A549 (cell line): Measurements from ENCODE around the gene COL11A2. TPM values are rescaled to one million over a fixed set of nuclear protein-coding genes. Genes with fewer than 3 reads are reported as not detected.

Source experiments
- ATAC-seq, 2 experiments: fragments of 200-7000 bp in 1 of 2; fragments of >200 bp in 1 of 2; cut with Nextera tagmentation in 1 of 2; cut with Tn5 transposase in 1 of 2; 3 replicates each; pipeline versions ENCODE4 v1.8.0 to v1.9.1; 2018 to 2020; ENCODE audit warnings: mild to moderate bottlenecking in 1 of 2, moderate library complexity in 1 of 2
- CTCF ChIA-PET: fragments of 300-600 bp; sonication (Branson Sonifier 250); formaldehyde crosslinking; extraction: SDS; loops from one replicate; lab custom pipeline; 2021; ENCODE audit warnings: antibody characterized with exemption, inconsistent platforms; lab: Yijun Ruan, JAX
- POLR2A ChIA-PET: fragments of 350-600 bp; formaldehyde crosslinking; extraction: SDS; loops from one replicate; lab custom pipeline; 2021; ENCODE audit warnings: antibody characterized with exemption, inconsistent platforms; lab: Yijun Ruan, JAX
- DNase-seq, 2 experiments: peaks; one replicate each; pipeline versions ENCODE4 v3.0.0 to v3.0.0-alpha.2; 2011 to 2016; ENCODE audit warnings: low read depth in 1 of 2, low spot score in 1 of 2
- FAIRE-seq: peaks from 2 replicates; lab custom pipeline; 2011; peaks lifted over from hg19 to GRCh38; lab: Jason Lieb, UNC
- H3K27ac ChIP-seq, 2 experiments: fragments of >200 bp; sonication (Bioruptor Twin); formaldehyde crosslinking; 3 replicates each; pipeline ENCODE4 v1.5.1; 2016 to 2017
- H3K4me1 ChIP-seq: fragments of >200 bp; sonication (Bioruptor Twin); formaldehyde crosslinking; 3 replicates; pipeline ENCODE4 v1.6.1; 2016
- H3K4me2 ChIP-seq: fragments of >200 bp; sonication (Bioruptor Twin); formaldehyde crosslinking; 3 replicates; pipeline ENCODE4 v1.6.1; 2016
- H3K4me3 ChIP-seq: fragments of >200 bp; sonication (Bioruptor Twin); formaldehyde crosslinking; 3 replicates; pipeline ENCODE4 v1.5.1; 2016
- H3K9me3 ChIP-seq: fragments of >200 bp; sonication (Bioruptor Twin); formaldehyde crosslinking; 3 replicates; pipeline ENCODE4 v1.6.1; 2016
- BHLHE40 ChIP-seq: IDR thresholded peaks from 2 replicates; pipeline ENCODE4 v1.6.1; 2012; ENCODE audit warnings: low read depth, low read length, inconsistent platforms
- CBX2 ChIP-seq: fragments of 200-600 bp; sonication (generic); IDR thresholded peaks from 2 replicates; pipeline ENCODE4 v1.6.1; 2016; ENCODE audit warnings: low read depth, mild to moderate bottlenecking, borderline replicate concordance
- CBX8 ChIP-seq: fragments of 200-600 bp; sonication (generic); IDR thresholded peaks from 2 replicates; pipeline ENCODE4 v1.6.1; 2016
- CEBPB ChIP-seq, 2 experiments: fragments of >200 bp in 1 of 2; sonication (Bioruptor Twin) in 1 of 2; formaldehyde crosslinking in 1 of 2; IDR thresholded peaks; 2 replicates each; pipeline ENCODE4 v1.6.1; 2012 to 2016
- CHD4 ChIP-seq: fragments of 200-600 bp; sonication (generic); IDR thresholded peaks from 2 replicates; pipeline ENCODE4 v1.6.1; 2016; ENCODE audit warnings: antibody characterized with exemption, mild to moderate bottlenecking, borderline replicate concordance
- CTCF ChIP-seq: fragments of >200 bp; sonication (Bioruptor Twin); formaldehyde crosslinking; IDR thresholded peaks from 3 replicates; pipeline ENCODE4 v1.5.1; 2016
- E2F6 ChIP-seq: IDR thresholded peaks from 2 replicates; pipeline ENCODE4 v1.6.1; 2012; ENCODE audit warnings: low read depth, borderline replicate concordance
- ELK1 ChIP-seq: fragments of 150-350 bp; IDR thresholded peaks from 2 replicates; pipeline ENCODE4 v1.6.1; 2014; ENCODE audit warnings: low read depth, mild to moderate bottlenecking, low read length
- ESRRA ChIP-seq: fragments of 150-350 bp; IDR thresholded peaks from 2 replicates; pipeline ENCODE4 v1.6.1; 2014; ENCODE audit warnings: mild to moderate bottlenecking, low read length, borderline replicate concordance
- FOSL2 ChIP-seq, 2 experiments: fragments of 450-650 bp in 1 of 2; fragments of >200 bp in 1 of 2; sonication (Bioruptor Twin) in 1 of 2; formaldehyde crosslinking; IDR thresholded peaks; 2 replicates each; pipeline versions ENCODE4 v1.5.0 to v1.6.1; 2016 to 2020; ENCODE audit warnings: mild to moderate bottlenecking in 1 of 2, moderate library complexity in 1 of 2
- HMGXB4 ChIP-seq: fragments of 250-450 bp; sonication (Bioruptor Pico); IDR thresholded peaks from 2 replicates; pipeline ENCODE4 v1.5.0; 2021; ENCODE audit warnings: mild to moderate bottlenecking, moderate library complexity, borderline replicate concordance
- HOXB13 ChIP-seq: fragments of 250-450 bp; sonication (Bioruptor Pico); IDR thresholded peaks from 2 replicates; pipeline ENCODE4 v1.5.0; 2020; ENCODE audit warnings: low read depth, mild to moderate bottlenecking, moderate library complexity
- HOXB5 ChIP-seq: fragments of 250-450 bp; sonication (Bioruptor Pico); IDR thresholded peaks from 2 replicates; pipeline ENCODE4 v1.5.0; 2020; ENCODE audit warnings: mild to moderate bottlenecking, moderate library complexity
- KDM1A ChIP-seq: fragments of 200-600 bp; sonication (generic); IDR thresholded peaks from 2 replicates; pipeline ENCODE4 v1.6.1; 2016; ENCODE audit warnings: low read depth, mild to moderate bottlenecking
- KDM5A ChIP-seq: fragments of 200-600 bp; sonication (generic); IDR thresholded peaks from 2 replicates; pipeline ENCODE4 v1.6.1; 2016; ENCODE audit warnings: antibody characterized with exemption, mild to moderate bottlenecking
- MAFK ChIP-seq: fragments of 450-650 bp; IDR thresholded peaks from 2 replicates; pipeline ENCODE4 v1.6.1; 2014; ENCODE audit not compliant: partially characterized antibody
- MAX ChIP-seq: IDR thresholded peaks from 2 replicates; pipeline ENCODE4 v1.6.1; 2012
- MYC ChIP-seq: IDR thresholded peaks from 2 replicates; pipeline ENCODE4 v1.6.1; 2012; ENCODE audit warnings: mild to moderate bottlenecking, inconsistent platforms, low read length, improper control_type of control experiment, borderline replicate concordance
- PBX3 ChIP-seq: IDR thresholded peaks from 2 replicates; pipeline ENCODE4 v1.6.1; 2012
- PHF8 ChIP-seq: fragments of 200-600 bp; sonication (generic); IDR thresholded peaks from 2 replicates; pipeline ENCODE4 v1.6.1; 2016; ENCODE audit warnings: low read depth, mild to moderate bottlenecking, antibody characterized with exemption, moderate library complexity, borderline replicate concordance
- POLR2A ChIP-seq: IDR thresholded peaks from 2 replicates; pipeline ENCODE4 v1.6.1; 2012; ENCODE audit warnings: mild to moderate bottlenecking, low read length
- RARB ChIP-seq: fragments of 250-450 bp; sonication (Bioruptor Pico); IDR thresholded peaks from 2 replicates; pipeline ENCODE4 v1.8.0; 2021; ENCODE audit warnings: mild to moderate bottlenecking, moderate library complexity
- RCOR1 ChIP-seq: fragments of 150-350 bp; IDR thresholded peaks from 2 replicates; pipeline ENCODE4 v1.6.1; 2014; ENCODE audit warnings: antibody characterized with exemption, low read length, low read depth
- RFX5 ChIP-seq: fragments of 450-650 bp; IDR thresholded peaks from 2 replicates; pipeline ENCODE4 v1.7.1; 2014; ENCODE audit warnings: antibody characterized with exemption, mild to moderate bottlenecking, moderate library complexity
- SMC3 ChIP-seq: fragments of >200 bp; sonication (Bioruptor Twin); formaldehyde crosslinking; IDR thresholded peaks from 3 replicates; pipeline ENCODE4 v1.6.1; 2018; ENCODE audit warnings: inconsistent platforms
- TP53 ChIP-seq: fragments of 250-450 bp; sonication (Bioruptor Pico); IDR thresholded peaks from 2 replicates; pipeline ENCODE4 v1.5.0; 2021; ENCODE audit warnings: mild to moderate bottlenecking, moderate library complexity
- USF2 ChIP-seq: fragments of 450-650 bp; IDR thresholded peaks from 2 replicates; pipeline ENCODE4 v1.6.1; 2014; ENCODE audit warnings: antibody characterized with exemption
- ZC3H11A ChIP-seq: fragments of 450-650 bp; IDR thresholded peaks from 2 replicates; pipeline ENCODE4 v1.6.1; 2014; ENCODE audit warnings: antibody characterized with exemption, mild to moderate bottlenecking
- ZNF302 ChIP-seq: fragments of 250-450 bp; sonication (Bioruptor Pico); IDR thresholded peaks from 2 replicates; pipeline ENCODE4 v1.9.0; 2021; ENCODE audit warnings: inconsistent platforms, mild to moderate bottlenecking, moderate library complexity
- WGBS: methylation state at CpG from one replicate; pipeline ENCODE4 v1.1.6; 2017; ENCODE audit errors: missing lambda C conversion rate; 5-methylcytosine and 5-hydroxymethylcytosine counted together
- polyA plus RNA-seq, 4 experiments: library from polyadenylated mRNA; depleted of rRNA in 3 of 4; stranded (reverse); fragments of >200 nt; fragmentation: RNase III in 1 of 4; extraction: RNeasy Plus Mini Kit Qiagen cat#74134 plus additional on column Dnase treatment in 1 of 4; gene quantifications; 2 replicates in 3 of 4; 3 replicates in 1 of 4; pipeline ENCODE4 v1.2.3, GENCODE V29; 2011 to 2017

The COL11A2 gene
- polyA plus RNA-seq, 2 of the 4 experiments (the other 2 are of a cell fraction), result 0.66 to 1.3 TPM

GRCh38 chr6:33160096-33160495, 32.2 kb downstream of the COL11A2 start:
- ChIA-PET POLR2A (no interaction called here), CTCF (interaction anchor here (1.1 to 5.2 kb wide), 5 partner anchors 12 to 88 kb away, joined by 3 to 39 read pairs (median 4); no protein-coding TSS in a partner anchor)
- FAIRE-seq (no peak), ATAC-seq (no peak), DNase-seq (no peak)
- Histone ChIP-seq H3K4me1 (peaks cover 14% of the 10 kb centered on the region; the same call in 2 of the 3 replicates), H3K4me2 (no peak overlapping the region), H3K27ac (no peak overlapping the region), H3K4me3 (no peak overlapping the region), H3K9me3 (no peaks in the 10 kb centered on the region)
- WGBS, result 90% methylated on average over 11 of the region's 11 CpGs
- TF ChIP-seq CBX8 (no peak), CTCF (no peak), KDM5A (no peak), ELK1 (no peak), MAX (no peak), CBX2 (no peak), BHLHE40 (no peak), MYC (no peak), ZNF302 (CRISPR knock-in tag) (no peak), RARB (no peak), RFX5 (no peak), HOXB5 (CRISPR knock-in tag) (no peak), RCOR1 (no peak), SMC3 (no peak), ESRRA (no peak), USF2 (no peak), PHF8 (no peak), CHD4 (no peak), TP53 (CRISPR knock-in tag) (no peak)

GRCh38 chr6:33156964-33157363, 35.3 kb downstream of the COL11A2 start:
- H3K27ac ChIP-seq, result no peak overlapping the region
- H3K4me2 ChIP-seq, result no peak overlapping the region
- TF ChIP-seq HOXB13 (CRISPR knock-in tag), result no peak
- no peak for TF ChIP-seq CBX2
- no peak for TF ChIP-seq MAFK
- TF ChIP-seq RARB, result no peak
- no peak for TF ChIP-seq USF2
- no peak for TF ChIP-seq POLR2A
- TF ChIP-seq HOXB5 (CRISPR knock-in tag), result no peak
- no peak for TF ChIP-seq PBX3
- TF ChIP-seq KDM1A, result no peak
- no peak for TF ChIP-seq FOSL2 (IDR thresholded peaks at IDR 0.05)
- TF ChIP-seq FOSL2 (CRISPR knock-in tag; IDR thresholded peaks at IDR 0.05), result no peak
- TF ChIP-seq HMGXB4 (CRISPR knock-in tag), result no peak
- TF ChIP-seq ZC3H11A, result no peak
- TF ChIP-seq CEBPB (IDR thresholded peaks at IDR 0.05), result no peak
- TF ChIP-seq E2F6, result no peak
- ChIA-PET CTCF (interaction anchor here (0.7 to 1.5 kb wide), 7 partner anchors 15 to 319 kb away, joined by 3 to 5 read pairs (median 3); partner anchors contain the start of gene TAP2), POLR2A (no interaction called here)
- ATAC-seq, result no peak
- FAIRE-seq, result no peak
- no peak for DNase-seq
- 83% methylated on average over 2 of the region's 2 CpGs for WGBS
- no peaks in the 10 kb centered on the region for H3K9me3 ChIP-seq
- H3K4me1 ChIP-seq, result peaks cover 8% of the 10 kb centered on the region; the same call in 2 of the 3 replicates
- H3K4me3 ChIP-seq, result no peak overlapping the region
